Testis (tissue), 3 donors: ENCODE data around the gene SHISA2. TPM values are rescaled to one million over a fixed set of nuclear protein-coding genes. Genes with fewer than 3 reads are reported as not detected.

Source experiments
- DNase-seq: peaks from one replicate; pipeline ENCODE4 v3.0.0-alpha.2; 2019
- H3K27ac ChIP-seq, 2 donors: fragments of 200-600 bp; sonication (generic); one replicate each; pipeline ENCODE4 v1.5.1; 2019
- H3K27me3 ChIP-seq: fragments of 200-600 bp; sonication (generic); one replicate; pipeline ENCODE4 v1.5.1; 2019
- H3K36me3 ChIP-seq: fragments of 200-600 bp; sonication (generic); one replicate; pipeline ENCODE4 v1.5.1; 2017; ENCODE audit warnings: low read depth; ENCODE audit errors: missing control alignments
- H3K4me1 ChIP-seq: fragments of 200-600 bp; sonication (generic); one replicate; pipeline ENCODE4 v1.5.1; 2019
- H3K4me3 ChIP-seq, 2 donors: fragments of 200-600 bp; sonication (generic); one replicate each; pipeline ENCODE4 v1.5.1; 2017 to 2019
- H3K9me3 ChIP-seq: fragments of 200-600 bp; sonication (generic); one replicate; pipeline ENCODE4 v1.5.1; 2017
- CTCF ChIP-seq, 3 experiments: fragments of 450-650 bp in 2 of 3; fragments of 200-600 bp in 1 of 3; sonication (generic) in 1 of 3; IDR thresholded peaks; one replicate each; pipeline ENCODE4 v1.5.1; 2016 to 2019; ENCODE audit warnings: antibody characterized with exemption in 3 of 3, mild to moderate bottlenecking in 2 of 3, moderate library complexity in 1 of 3
- POLR2A ChIP-seq: fragments of 450-650 bp; IDR thresholded peaks from one replicate; pipeline ENCODE4 v1.6.1; 2017; ENCODE audit warnings: antibody characterized with exemption, mild to moderate bottlenecking, moderate library complexity
- WGBS, 2 donors: methylation state at CpG; one replicate each; pipeline ENCODE4 v1.1.5; 2018; 5-methylcytosine and 5-hydroxymethylcytosine counted together
- intact Hi-C: fragments of 100-400 bp; cut with DNase I; formaldehyde crosslinking; loops from one replicate; pipeline ENCODE4 v1.15.1; 2023; ENCODE audit warnings: low total_unique reads
- polyA plus RNA-seq: library from polyadenylated mRNA; stranded (reverse); fragments of 350-450 nt; fragmentation: Illumina TruSeq; extraction: RNeasy Lipid Tissue Mini Kit (QIAGEN cat#74804); gene quantifications from one replicate; pipeline ENCODE4 v1.2.3, GENCODE V29; 2014; ENCODE audit warnings: low read depth, low replicate concordance; ENCODE audit not compliant: insufficient read depth
- total RNA-seq, 2 donors: library from RNA; depleted of rRNA; stranded (reverse); fragments of >200 nt; gene quantifications; one replicate each; pipeline ENCODE4 v1.2.3, GENCODE V29; 2016

SHISA2 gene
- total and polyA plus RNA-seq, 3 donors from 2014 or later: 2.7 to 20.6 (median 8.2) TPM

- intact Hi-C loops: no loop called here
- whole genome bisulfite sequencing, 2 donors: 59 to 62% methylated on average over 5 of the region's 5 CpGs
- H3K27me3 ChIP-seq: no peaks in the 10 kb centered on the region
- no peaks in the 10 kb centered on the region for H3K4me1 ChIP-seq
- H3K9me3 ChIP-seq: no peaks in the 10 kb centered on the region
- H3K27ac ChIP-seq: no peak overlapping the region
- no peak overlapping the region for H3K4me3 ChIP-seq
- TF ChIP-seq CTCF (IDR thresholded peaks at IDR 0.05) (peak; percentile 23 to 59 (median 58)), POLR2A (no peak)
- peak; percentile 62 for DNase-seq
- no peaks in the 10 kb centered on the region for H3K36me3 ChIP-seq
Measured at GRCh38 chr13:26062853-26063444, 11.1 kb upstream of the SHISA2 start.

GRCh38 chr13:26061947-26062346 lies 10.1 kb upstream of the SHISA2 start:
- intact Hi-C loops: no loop called here
- H3K27ac ChIP-seq: no peak overlapping the region
- DNase-seq: no peak

GRCh38 chr13:26061256-26061655 lies 9.4 kb upstream of the SHISA2 start:
- intact Hi-C loops: no loop called here
- Histone ChIP-seq H3K9me3 (no peaks in the 10 kb centered on the region), H3K4me3 (no peak overlapping the region), H3K27me3 (no peaks in the 10 kb centered on the region), H3K36me3 (no peaks in the 10 kb centered on the region), H3K4me1 (no peaks in the 10 kb centered on the region), H3K27ac (no peak overlapping the region)
- WGBS, 2 donors: 82 to 92% methylated on average over 5 of the region's 5 CpGs
- TF ChIP-seq POLR2A (no peak), CTCF (IDR thresholded peaks at IDR 0.05) (no peak)
- no peak for DNase-seq

More at GRCh38 chr13:26061947-26062346, 10.1 kb upstream of the SHISA2 start:
- TF ChIP-seq CTCF (IDR thresholded peaks at IDR 0.05) (no peak), POLR2A (no peak)
- Histone ChIP-seq H3K27me3 (no peaks in the 10 kb centered on the region), H3K9me3 (no peaks in the 10 kb centered on the region), H3K36me3 (no peaks in the 10 kb centered on the region), H3K4me1 (no peaks in the 10 kb centered on the region), H3K4me3 (no peak overlapping the region)
- WGBS, 2 donors: 90 to 96% methylated on average over 6 of the region's 6 CpGs

- Histone ChIP-seq H3K4me3 (no peak overlapping the region), H3K27me3 (no peaks in the 10 kb centered on the region), H3K27ac (no peak overlapping the region), H3K36me3 (no peaks in the 10 kb centered on the region), H3K4me1 (no peaks in the 10 kb centered on the region), H3K9me3 (no peaks in the 10 kb centered on the region)
- intact Hi-C loops: no loop called here
- WGBS, 2 donors: 91 to 95% methylated on average over 4 of the region's 4 CpGs
- TF ChIP-seq POLR2A (no peak), CTCF (IDR thresholded peaks at IDR 0.05) (no peak)
- DNase-seq: no peak
Measured at GRCh38 chr13:26060357-26060756, 8.5 kb upstream of the SHISA2 start.

- DNase-seq: no peak
- H3K36me3 ChIP-seq: no peaks in the 10 kb centered on the region
- intact Hi-C loops: no loop called here
- 85 to 87% methylated on average over 6 of the region's 6 CpGs for WGBS, 2 donors
- no peaks in the 10 kb centered on the region for H3K9me3 ChIP-seq
- H3K4me1 ChIP-seq: no peaks in the 10 kb centered on the region
- H3K27ac ChIP-seq: no peak overlapping the region
- H3K27me3 ChIP-seq: no peaks in the 10 kb centered on the region
- no peak overlapping the region for H3K4me3 ChIP-seq
- no peak for TF ChIP-seq CTCF (IDR thresholded peaks at IDR 0.05)
- TF ChIP-seq POLR2A: no peak
Measured at GRCh38 chr13:26058704-26059103, 6.9 kb upstream of the SHISA2 start.
